Muscle layer of colon (tissue), 2 donors: ENCODE measurements around the gene INPPL1.
"Not testable (repeated sequence)": the region's sequence is repeated elsewhere in the genome, so short reads cannot be mapped to it uniquely, and the experiment has no call there.

Experiments used
- H3K27ac ChIP-seq: one replicate; pipeline ENCODE4 v1.7.0; 2013; ENCODE audit warnings: low read depth, mild to moderate bottlenecking, low read length, moderate library complexity
- H3K27me3 ChIP-seq, 2 donors: one replicate each; pipeline ENCODE4 v1.7.0; 2013; ENCODE audit warnings: low read length in 2 of 2, mild to moderate bottlenecking in 2 of 2; ENCODE audit not compliant: insufficient read depth in 2 of 2, control insufficient read depth in 1 of 2
- H3K36me3 ChIP-seq: one replicate; pipeline ENCODE4 v1.7.0; 2013; ENCODE audit warnings: mild to moderate bottlenecking, low read length; ENCODE audit not compliant: insufficient read depth
- H3K4me1 ChIP-seq: one replicate; pipeline ENCODE4 v1.7.0; 2013; ENCODE audit warnings: mild to moderate bottlenecking, low read length; ENCODE audit not compliant: insufficient read depth
- H3K4me3 ChIP-seq, 2 donors: one replicate each; pipeline ENCODE4 v1.7.0; 2013; ENCODE audit warnings: low read length in 2 of 2, low read depth in 1 of 2, mild to moderate bottlenecking in 1 of 2, moderate library complexity in 1 of 2
- H3K9ac ChIP-seq: one replicate; pipeline ENCODE4 v1.7.0; 2013; ENCODE audit warnings: low read length
- H3K9me3 ChIP-seq: one replicate; pipeline ENCODE4 v1.7.0; 2013; ENCODE audit warnings: mild to moderate bottlenecking, low read length
- donor health status: abdominal sarcoma.
- donor health status: Adenocarcinoma of cecum.

INPPL1 gene, protein sequence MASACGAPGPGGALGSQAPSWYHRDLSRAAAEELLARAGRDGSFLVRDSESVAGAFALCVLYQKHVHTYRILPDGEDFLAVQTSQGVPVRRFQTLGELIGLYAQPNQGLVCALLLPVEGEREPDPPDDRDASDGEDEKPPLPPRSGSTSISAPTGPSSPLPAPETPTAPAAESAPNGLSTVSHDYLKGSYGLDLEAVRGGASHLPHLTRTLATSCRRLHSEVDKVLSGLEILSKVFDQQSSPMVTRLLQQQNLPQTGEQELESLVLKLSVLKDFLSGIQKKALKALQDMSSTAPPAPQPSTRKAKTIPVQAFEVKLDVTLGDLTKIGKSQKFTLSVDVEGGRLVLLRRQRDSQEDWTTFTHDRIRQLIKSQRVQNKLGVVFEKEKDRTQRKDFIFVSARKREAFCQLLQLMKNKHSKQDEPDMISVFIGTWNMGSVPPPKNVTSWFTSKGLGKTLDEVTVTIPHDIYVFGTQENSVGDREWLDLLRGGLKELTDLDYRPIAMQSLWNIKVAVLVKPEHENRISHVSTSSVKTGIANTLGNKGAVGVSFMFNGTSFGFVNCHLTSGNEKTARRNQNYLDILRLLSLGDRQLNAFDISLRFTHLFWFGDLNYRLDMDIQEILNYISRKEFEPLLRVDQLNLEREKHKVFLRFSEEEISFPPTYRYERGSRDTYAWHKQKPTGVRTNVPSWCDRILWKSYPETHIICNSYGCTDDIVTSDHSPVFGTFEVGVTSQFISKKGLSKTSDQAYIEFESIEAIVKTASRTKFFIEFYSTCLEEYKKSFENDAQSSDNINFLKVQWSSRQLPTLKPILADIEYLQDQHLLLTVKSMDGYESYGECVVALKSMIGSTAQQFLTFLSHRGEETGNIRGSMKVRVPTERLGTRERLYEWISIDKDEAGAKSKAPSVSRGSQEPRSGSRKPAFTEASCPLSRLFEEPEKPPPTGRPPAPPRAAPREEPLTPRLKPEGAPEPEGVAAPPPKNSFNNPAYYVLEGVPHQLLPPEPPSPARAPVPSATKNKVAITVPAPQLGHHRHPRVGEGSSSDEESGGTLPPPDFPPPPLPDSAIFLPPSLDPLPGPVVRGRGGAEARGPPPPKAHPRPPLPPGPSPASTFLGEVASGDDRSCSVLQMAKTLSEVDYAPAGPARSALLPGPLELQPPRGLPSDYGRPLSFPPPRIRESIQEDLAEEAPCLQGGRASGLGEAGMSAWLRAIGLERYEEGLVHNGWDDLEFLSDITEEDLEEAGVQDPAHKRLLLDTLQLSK

DNA sequence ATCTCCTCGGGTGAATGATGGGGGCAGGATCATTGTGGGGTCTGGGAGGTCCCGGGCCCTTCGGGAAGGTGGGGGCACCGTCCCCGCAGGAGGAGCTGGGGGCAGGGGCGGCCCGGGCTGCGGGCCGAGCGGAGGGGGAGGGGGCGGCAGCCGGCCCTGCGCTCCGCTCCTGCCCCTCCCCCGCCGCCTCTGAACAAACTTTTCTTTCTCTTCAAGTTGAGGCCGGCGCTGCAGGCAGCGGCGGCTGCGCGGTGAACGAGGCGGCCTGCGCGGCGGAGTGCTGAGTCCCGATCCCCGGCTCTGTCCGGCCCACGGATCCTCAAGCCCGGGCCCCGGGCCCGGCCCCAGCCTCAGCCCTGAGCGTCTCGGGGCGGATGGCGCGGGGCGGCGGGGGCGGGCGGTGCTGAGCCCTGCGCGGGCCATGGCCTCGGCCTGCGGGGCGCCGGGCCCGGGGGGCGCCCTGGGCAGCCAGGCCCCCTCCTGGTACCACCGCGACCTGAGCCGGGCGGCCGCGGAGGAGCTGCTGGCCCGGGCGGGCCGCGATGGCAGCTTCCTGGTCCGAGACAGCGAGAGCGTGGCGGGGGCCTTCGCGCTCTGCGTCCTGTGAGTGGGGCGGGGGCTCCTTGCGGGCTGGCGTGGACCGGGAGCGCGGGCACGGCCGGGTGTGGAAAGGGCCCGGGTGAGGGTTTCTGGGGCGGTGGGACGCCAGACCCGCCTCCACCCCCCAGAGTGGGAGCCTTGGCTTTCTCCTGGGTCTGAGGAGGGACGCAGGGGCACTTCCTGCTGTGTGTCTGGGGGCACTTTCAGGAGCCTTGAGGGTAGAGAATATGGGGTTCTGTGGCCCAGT lies at the start of gene INPPL1:
Gene INPPL1, plus strand, starts transcription at position 204 of the 847 bp plus-strand sequence. Its CDS starts 218 bp downstream, at position 422.
- H3K4me1 ChIP-seq = peaks cover 39% of the 10 kb centered on the region
- H3K9ac ChIP-seq = peak within 1 kb of the TSS; percentile 95
- H3K27me3 ChIP-seq = no peaks in the 10 kb centered on the region
- peak within 1 kb of the TSS; percentile 99 for H3K27ac ChIP-seq
- peaks cover 31% of the 10 kb centered on the region for H3K36me3 ChIP-seq
- no peaks in the 10 kb centered on the region for H3K9me3 ChIP-seq
- H3K4me3 ChIP-seq = peak within 1 kb of the TSS; percentile 89 to 98

DNA sequence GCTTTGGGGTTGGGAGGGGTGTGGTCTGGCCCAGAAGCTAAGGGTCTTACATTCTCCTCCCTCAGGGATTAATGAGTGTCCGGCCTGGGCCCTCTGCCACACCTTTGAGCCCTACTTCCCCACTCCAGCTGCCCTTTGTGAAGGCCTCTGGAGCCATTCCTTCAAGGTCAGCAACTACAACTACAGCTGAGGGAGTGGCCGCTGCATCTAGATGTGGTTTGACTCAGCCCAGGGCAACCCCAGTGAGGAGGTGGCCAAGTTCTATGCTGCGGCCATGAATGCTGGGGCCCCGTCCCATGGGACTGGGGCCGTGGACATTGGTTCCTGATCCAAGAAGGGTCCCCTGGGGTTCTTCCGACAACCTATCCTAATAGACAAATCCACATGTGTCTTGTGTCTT lies 46.9 kb upstream of the INPPL1 start:
- Histone ChIP-seq H3K9ac (no peak overlapping the region), H3K27me3 (no peaks in the 10 kb centered on the region), H3K27ac (no peak overlapping the region), H3K4me1 (no peaks in the 10 kb centered on the region), H3K36me3 (no peaks in the 10 kb centered on the region), H3K9me3 (no peaks in the 10 kb centered on the region), H3K4me3 (no peak overlapping the region)

DNA sequence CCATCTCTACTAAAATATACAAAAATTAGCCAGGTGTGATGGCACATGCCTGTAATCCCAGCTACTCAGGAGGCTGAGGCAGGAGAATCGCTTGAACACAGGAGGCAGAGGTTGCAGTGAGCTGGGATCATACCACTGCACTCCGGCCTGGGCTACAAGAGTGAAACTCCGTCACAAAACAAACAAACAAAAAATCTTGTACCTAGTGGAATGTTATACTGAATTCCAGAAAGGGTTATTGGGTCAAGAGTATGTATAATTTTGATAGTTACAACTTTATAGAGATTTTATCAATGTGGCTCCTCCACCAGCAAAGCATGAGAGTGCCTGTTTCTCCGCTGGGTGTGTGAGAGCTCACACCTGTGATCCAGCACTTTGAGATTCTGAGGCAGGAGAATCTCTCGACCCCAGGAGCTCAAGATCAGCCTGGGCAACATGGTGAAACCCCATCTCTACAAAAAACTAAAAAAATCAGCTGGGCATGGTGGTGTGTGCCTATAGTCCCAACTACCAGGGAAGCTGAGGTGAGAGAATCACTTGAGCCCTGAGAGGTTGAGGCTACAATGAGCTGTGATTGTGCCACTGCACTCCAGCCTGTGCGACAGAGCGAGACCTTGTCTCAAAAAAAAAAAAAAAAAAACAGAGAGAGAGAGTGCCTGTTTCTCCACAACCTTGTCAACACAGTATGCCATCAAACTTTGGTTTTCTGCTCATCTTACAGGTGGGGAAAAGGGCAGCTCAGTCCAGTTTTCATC lies 45.3 kb upstream of the INPPL1 start:
- Histone ChIP-seq H3K27me3 (no peaks in the 10 kb centered on the region), H3K4me3 (no peak overlapping the region), H3K36me3 (no peaks in the 10 kb centered on the region), H3K27ac (no peak overlapping the region), H3K9ac (no peak overlapping the region), H3K4me1 (no peaks in the 10 kb centered on the region), H3K9me3 (no peaks in the 10 kb centered on the region)

DNA sequence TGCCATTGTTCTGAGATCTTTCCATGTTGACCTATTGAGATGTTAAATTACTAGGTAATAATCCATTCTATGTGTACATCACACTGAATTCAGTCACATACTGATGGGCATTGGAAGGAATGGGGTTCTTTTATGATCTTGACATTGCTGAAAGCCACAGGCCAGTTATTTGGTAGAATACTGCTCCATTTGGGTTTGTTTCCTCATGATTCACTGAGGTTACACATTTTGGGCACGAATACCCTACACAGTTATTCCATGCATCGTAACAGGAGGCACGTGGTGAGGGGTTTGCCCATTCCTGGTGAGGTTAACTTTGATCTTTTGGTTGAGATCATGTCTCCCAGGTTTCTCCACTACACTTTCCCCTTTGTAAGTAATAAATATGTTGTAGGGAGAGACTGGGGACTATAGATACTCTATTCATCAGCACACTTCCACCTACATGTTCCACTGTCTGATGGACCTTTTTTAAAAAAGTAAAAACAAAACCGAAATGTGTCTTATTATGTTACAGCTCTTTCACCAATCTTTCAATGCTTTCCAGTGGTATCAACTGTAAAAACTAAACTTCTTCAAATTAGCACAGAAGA lies 44.7 kb upstream of the INPPL1 start:
- no peaks in the 10 kb centered on the region for H3K36me3 ChIP-seq
- H3K27ac ChIP-seq = no peak overlapping the region
- H3K27me3 ChIP-seq = no peaks in the 10 kb centered on the region
- H3K9me3 ChIP-seq = no peaks in the 10 kb centered on the region
- H3K4me1 ChIP-seq = no peaks in the 10 kb centered on the region
- no peak overlapping the region for H3K9ac ChIP-seq
- no peak overlapping the region for H3K4me3 ChIP-seq

DNA sequence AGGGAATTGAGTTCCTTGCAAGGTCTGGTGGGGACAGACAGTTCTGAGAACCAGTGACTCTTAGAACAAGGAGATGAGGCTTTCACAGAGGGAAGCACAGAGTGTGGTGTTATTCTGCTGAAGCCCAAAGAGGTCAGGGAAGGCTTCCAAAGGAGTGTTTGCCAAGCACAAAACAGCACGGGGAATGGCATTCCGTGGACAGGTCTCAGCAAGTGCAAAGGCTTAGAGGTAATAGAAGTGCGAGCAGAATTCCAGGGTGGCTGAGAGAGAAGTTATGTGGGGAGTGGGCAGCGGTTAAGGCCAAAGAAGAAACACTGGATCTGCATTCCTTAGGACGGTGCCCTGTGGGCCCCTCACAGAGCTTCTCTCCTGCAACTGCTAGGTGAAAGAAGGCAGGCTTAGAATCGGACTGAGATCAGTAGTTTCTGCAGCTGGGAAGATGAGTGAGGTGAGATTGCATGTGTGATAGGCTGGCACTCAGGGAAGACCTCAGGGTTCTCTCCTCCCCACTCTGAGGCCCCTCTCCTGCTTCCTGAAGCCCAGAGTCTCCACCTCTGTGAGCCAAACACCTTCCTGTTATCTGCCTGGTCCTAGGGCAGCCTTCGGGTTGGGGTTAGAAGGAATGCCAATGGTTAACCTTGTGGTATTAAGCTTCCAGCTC lies 43.5 kb upstream of the INPPL1 start:
- H3K27me3 ChIP-seq, H3K36me3 ChIP-seq, H3K4me3 ChIP-seq, H3K4me1 ChIP-seq, H3K9ac ChIP-seq, H3K9me3 ChIP-seq, H3K27ac ChIP-seq: not testable (repeated sequence)

DNA sequence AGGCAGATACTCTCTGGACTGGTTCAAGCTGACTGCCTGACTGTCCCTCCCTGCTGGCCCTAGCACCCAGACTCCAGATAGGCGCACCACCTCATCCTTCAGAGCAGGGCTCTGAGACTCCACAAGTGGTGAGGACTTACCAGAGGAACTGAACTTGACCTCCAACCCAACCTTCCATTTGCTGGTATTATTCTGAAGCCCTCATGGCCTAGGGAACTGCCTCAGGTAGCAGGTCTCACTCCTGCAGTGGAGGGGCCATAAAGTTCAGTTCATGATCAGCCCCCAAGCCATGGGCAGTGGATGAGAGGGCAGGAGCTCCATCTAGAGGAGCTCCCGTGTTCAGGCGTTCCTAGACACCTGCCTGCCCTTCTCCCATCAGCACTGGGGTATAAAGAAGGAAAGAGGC lies 43.0 kb upstream of the INPPL1 start:
- H3K27ac ChIP-seq, H3K36me3 ChIP-seq, H3K4me1 ChIP-seq, H3K9ac ChIP-seq, H3K4me3 ChIP-seq, H3K27me3 ChIP-seq, H3K9me3 ChIP-seq: not testable (repeated sequence)

DNA sequence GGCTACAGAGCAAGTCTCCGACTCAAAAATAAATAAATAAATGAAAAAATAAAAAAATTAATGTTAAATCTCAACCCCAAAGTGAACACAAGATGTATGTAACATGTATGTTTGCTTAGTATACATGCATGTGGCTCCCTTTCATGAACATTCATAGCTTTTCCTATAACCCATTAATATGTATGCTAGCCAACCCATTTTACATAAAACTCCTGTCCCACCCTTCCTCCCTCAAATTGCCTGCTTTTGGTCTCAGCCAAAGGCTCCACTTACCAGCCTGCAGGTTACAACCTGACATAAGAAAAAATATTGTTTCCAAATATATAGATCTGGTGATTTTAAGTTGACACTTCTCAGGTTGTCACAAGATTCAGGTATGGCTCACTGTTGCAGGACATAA lies 36.3 kb upstream of the INPPL1 start:
- Histone ChIP-seq H3K27me3 (no peaks in the 10 kb centered on the region), H3K36me3 (no peaks in the 10 kb centered on the region), H3K9me3 (no peaks in the 10 kb centered on the region), H3K4me3 (no peak overlapping the region), H3K27ac (no peak overlapping the region), H3K9ac (no peak overlapping the region), H3K4me1 (peaks cover 4% of the 10 kb centered on the region)

DNA sequence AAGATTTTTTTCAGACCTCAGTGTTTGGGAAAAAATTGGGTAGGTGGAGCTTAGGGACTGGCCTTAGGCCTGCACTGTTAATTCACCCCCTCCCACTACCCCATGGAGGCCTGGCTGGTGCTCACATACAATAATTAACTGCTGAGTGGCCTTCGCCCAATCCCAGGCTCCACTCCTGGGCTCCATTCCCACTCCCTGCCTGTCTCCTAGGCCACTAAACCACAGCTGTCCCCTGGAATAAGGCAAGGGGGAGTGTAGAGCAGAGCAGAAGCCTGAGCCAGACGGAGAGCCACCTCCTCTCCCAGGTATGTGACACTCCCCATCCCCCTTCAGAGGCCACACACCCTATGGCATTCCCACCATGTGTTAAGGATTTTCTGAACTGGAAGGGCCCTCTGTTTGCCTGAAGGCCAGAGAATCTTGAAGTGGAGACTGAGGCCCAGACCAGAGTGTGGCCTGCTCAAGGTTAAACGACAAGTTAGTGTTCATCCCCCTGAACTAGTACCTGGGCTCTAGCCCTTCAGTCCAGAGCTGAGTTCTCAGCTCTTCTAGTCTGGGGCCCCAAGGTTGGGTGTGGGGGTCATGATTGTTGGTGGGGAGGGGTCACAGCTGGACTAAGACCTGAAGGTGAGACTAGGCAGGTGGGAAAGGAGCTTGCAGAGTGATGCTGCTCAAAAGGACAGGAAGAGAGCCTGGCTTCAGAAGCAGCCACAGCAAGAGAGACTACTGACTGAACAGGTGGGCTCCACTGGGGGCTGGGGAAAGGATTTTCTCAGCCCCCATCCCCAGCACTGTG lies 34.9 kb upstream of the INPPL1 start:
- Histone ChIP-seq H3K4me1 (peaks cover 4% of the 10 kb centered on the region), H3K4me3 (no peak overlapping the region), H3K27me3 (no peaks in the 10 kb centered on the region), H3K27ac (no peak overlapping the region), H3K36me3 (no peaks in the 10 kb centered on the region), H3K9ac (no peak overlapping the region), H3K9me3 (no peaks in the 10 kb centered on the region)

DNA sequence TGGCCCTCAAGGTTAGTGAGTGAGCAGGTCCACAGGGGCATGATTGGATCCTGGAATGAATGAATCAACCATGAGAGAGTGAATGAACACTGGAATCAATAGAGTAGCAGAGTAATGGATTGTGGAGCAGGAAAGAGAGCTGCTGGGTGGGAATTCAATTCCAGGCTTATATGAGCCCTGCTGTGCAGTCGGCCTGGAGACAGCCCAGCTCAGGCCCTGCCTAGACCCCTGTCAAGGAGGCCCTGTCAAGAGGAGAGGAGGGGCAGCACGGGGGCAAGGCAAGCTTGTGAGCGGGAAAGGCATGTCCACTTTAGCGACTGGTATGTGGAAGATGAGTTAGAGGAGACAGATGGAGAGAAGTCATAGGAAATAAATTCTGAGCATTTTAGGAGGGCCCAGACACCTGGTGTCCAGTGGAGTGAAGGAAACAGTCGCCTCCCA lies 33.9 kb upstream of the INPPL1 start:
- H3K27me3 ChIP-seq = no peaks in the 10 kb centered on the region
- H3K27ac ChIP-seq = no peak overlapping the region
- no peak overlapping the region for H3K4me3 ChIP-seq
- no peaks in the 10 kb centered on the region for H3K36me3 ChIP-seq
- no peaks in the 10 kb centered on the region for H3K9me3 ChIP-seq
- peaks cover 4% of the 10 kb centered on the region for H3K4me1 ChIP-seq
- no peak overlapping the region for H3K9ac ChIP-seq
